ENCODE results near the gene MICAL3.
"Not testable (repeated sequence)": the region's sequence is repeated elsewhere in the genome, so short reads cannot be mapped to it uniquely, and the experiment has no call there.

Gene MICAL3

GRCh38 chr22:18058371-18059093, 34.2 kb upstream of the MICAL3 start:
- no peak for DNase-seq

DNA sequence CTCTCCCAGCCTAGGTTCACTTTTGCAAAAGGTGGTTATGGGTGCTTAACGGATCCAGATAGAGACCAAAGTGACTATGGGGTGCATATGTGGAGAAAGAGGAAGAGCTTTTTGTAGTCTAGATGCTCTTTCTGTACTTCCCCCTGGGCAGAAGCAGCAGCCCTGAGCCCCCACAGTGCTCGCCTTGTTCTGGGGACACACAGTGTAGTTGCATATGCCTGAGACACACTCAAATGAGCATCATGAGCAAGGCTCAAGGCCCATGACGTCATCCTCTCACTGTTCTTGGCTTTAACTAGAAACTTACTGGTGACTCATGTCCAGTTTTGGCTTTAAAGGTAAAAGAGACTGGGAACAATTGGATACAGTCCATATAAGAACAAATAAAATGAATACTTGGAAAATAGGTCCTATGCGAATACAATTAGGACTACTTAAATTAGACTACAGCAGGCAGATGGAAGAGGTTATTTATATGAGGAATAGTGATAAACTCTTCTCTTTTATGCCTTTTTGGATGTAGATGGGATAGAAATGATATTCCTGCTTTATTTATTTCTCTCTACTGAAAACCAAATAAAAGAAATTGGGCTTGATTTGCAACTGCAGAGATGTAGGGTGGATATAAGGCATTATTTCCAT, 33.3 kb upstream of the MICAL3 start:
- peak; percentile 39 for DNase-seq

DNA sequence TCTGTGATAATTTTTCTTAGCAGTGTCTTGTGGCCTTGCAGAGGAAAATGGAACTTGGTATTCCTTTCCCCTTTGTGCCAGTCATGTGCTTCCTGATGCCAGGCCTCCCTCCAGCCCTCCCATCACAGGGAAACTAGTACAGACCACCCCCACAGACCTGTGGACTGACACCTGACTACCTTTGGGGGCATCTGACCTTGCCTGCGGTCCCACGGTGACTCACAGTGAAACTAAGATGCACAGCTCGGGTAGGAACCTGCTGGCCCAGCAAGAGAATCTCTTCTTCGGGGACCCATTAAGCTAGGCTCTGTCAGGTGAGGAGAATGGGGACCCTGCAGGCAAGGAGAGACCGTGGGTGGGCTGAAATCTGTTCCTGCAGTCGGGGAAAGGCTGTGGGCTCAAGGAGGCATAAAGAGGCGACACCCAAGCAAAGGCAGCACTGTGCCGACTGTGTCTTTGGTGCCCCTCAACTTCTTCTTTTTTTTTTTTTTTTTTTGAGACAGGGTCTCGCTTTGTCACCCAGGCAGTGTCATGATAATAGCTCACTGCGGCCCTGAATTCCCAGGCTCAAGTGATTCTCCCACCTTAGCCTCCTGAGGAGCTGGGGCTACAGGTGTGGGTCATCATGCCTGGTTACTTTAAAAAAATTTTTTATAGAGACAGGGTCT, 32.6 kb upstream of the MICAL3 start:
- no peak for DNase-seq

- DNase-seq, result peak; percentile 95
Observed at GRCh38 chr22:18056161-18056666, 31.9 kb upstream of the MICAL3 start.

DNA sequence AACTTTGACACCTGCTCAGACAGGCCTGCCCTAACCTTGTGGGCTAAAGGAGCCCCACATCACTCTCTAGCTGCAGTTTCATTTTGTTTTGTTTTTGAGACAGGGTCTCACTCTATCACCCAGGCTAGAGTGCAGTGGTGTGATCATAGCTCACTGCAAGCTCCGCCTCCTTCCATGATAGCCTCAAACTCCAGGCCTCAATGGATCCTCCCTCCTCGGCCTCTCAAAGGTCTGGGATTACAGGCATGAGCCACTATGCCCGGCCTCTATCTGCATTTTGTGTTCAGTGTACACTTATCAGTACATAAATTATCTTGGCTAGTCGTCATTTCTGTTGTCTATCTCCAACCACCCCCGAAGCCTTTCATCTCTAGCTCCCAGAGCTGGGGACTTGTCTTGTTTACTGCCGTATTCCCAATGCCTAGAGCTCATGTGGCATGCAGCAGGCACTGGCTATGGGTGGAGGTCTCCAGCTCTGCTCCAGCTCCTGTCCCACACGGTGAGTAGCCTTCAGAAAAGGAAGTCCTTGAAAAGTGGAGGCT, 31.3 kb upstream of the MICAL3 start:
- peak; percentile 54 for DNase-seq

DNA sequence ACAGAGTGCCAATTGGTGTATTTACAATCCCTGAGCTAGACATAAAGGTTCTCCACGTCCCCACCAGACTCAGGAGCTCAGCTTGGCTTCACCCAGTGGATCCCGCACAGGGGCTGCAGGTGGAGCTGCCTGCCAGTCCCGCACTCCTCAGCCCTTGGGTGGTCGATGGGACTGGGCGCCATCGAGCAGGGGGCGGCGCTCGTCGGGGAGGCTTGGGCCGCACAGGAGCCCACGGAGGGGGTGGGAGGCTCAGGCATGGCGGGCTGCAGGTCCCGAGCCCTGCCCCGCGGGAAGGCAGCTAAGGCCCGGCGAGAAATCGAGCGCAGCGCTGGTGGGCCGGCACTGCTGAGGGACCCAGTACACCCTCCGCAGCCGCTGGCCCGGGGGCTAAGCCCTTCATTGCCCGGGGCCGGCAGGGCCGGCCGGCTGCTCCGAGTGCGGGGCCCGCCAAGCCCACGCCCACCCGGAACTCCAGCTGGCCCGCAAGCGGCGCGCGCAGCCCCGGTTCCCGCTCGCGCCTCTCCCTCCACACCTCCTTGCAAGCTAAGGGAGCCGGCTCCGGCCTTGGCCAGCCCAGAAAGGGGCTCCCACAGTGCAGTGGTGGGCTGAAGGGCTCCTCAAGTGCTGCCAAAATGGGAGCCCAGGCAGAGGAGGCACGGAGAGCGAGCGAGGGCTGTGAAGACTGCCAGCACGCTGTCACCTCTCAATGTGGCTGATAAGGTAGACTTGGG, 29.0 kb upstream of the MICAL3 start:
- not testable (repeated sequence) for DNase-seq

GRCh38 chr22:18051113-18051512, 26.8 kb upstream of the MICAL3 start:
- DNase-seq, result not testable (repeated sequence)

- DNase-seq, result no peak
Observed at GRCh38 chr22:18050065-18050464, 25.7 kb upstream of the MICAL3 start.

- no peak for DNase-seq
Observed at GRCh38 chr22:18048441-18048898, 24.1 kb upstream of the MICAL3 start.

DNA sequence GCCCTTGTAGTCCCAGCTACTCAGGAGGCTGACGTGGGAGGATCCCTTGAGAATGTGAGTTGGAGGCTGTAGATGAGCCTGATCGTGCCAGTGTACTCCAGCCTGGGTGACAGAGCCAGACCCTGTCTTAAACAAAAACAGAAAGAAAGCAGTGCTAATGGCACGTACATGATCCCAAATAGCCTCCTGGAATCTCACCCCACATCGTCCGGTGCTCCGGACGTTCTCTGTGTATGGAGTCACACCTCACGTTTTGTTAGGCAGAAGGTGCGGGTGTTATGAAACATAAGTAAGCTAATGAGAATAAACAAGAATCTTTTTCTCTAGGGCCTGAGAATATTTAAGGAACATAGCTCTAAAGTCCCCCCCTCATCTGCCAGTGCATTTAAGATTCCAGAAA, 23.7 kb upstream of the MICAL3 start:
- no peak for DNase-seq

DNA sequence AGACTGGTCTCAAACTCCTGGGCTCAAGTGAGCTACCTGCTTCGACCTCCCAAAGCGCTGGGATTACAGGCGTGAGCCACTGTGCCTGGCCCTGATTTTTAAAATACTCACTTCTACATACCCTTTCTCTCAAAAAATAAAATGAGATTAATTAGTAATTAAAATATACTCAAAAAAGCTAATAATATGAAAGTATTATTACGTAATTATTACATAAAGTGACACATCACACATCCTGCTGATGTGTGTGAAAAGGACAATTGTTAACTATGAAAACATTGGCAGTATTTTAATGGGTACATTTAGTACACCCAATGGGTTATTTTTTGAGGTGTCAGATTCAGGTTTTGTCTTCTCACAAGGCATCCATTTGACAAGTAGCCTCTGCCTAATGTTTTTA, 21.4 kb upstream of the MICAL3 start:
- DNase-seq, result no peak

DNA sequence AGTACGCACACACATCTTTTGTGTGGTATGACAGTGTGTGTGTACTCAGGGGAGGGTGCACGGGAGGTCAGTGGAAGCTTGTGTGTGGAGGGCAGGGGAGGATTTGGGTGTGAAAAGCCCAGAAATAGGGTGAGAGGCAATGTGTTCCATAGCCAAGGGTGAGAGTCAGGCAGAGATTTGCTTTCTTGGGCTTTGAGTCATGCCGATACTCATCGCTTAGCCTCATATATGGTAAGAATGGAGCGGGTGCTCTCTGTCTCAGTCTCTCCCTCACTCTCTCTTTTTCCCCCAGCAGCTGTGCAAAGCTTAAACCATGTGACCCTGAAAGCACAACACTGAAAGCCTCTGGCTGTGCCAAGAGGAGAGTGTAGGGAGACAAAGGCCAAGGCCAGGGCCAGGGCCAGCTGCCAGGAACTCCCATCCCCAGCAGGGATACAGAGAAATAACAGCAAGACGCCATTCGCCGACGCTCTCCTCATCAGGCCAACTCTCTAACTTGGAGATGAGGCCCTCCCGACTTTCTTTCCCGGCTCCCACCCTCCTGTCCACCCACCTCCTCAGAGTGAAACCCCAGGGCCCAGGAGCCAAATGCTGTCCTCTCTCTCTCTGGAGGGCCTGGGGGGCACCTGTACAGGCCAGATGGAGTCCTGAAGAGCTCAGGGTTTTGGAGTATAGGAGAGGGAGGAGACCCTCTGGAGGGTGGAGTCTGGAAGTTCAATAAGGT, 20.3 kb upstream of the MICAL3 start:
- DNase-seq, result peak; percentile 94

DNA sequence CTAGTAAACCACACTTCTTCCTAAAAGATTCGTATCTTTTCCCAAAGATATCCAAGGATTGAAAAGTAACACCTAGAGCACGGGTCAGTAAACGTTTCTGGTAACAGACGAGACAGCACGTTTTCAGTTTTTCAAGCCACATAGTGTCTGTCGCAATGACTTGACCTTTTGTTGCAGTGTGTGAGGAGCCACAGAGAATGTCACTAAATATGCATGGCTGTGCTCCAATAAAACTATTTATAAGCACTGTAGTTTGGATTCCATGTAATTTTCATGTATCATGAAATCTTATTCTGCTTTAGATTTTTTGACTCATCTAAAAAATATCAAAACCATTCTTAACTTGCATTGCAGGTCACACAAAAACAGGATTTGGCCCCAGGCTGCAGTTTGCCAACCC, 18.3 kb upstream of the MICAL3 start:
- no peak for DNase-seq

GRCh38 chr22:18040898-18041297, 16.5 kb upstream of the MICAL3 start:
- DNase-seq, result not testable (repeated sequence)

DNA sequence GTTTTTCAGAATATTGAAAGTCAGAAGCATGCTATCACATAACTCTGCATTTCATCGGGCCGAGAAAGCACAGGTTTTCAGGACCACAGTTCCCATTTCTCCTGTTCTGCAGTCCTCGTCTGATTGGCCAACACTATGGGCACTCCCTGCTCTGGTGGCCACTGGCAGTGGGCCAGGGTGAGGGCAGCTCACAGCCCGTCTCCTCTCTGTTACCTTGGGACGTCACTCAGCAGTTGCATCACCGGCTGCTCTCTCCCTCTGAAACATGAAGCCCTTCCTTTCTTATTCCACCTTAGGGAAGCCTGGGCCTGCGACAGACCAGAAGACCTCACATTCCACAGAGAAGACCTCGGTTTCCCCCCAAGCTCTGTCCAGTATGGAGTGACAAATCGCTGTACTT, 11.4 kb upstream of the MICAL3 start:
- DNase-seq, result peak; percentile 91

DNA sequence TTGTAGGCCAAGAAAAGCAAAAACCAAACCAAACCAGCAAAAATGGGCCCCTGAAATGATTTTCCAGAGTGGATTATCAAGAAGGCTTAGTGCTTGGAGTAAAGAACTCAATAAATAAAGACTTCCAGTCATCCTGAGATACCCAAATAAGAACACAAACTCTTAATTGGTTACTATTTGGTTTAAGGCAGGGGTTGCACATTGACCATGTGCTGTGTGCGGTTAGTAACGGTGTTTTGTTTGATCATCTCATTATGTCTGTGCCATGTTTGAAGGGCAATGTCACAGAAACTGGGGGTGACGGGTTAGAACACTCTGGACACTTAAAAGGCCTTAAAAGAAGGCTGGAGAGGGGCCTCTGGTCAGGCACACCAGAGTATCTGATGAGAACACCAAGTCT, 9.7 kb upstream of the MICAL3 start:
- no peak for DNase-seq

DNA sequence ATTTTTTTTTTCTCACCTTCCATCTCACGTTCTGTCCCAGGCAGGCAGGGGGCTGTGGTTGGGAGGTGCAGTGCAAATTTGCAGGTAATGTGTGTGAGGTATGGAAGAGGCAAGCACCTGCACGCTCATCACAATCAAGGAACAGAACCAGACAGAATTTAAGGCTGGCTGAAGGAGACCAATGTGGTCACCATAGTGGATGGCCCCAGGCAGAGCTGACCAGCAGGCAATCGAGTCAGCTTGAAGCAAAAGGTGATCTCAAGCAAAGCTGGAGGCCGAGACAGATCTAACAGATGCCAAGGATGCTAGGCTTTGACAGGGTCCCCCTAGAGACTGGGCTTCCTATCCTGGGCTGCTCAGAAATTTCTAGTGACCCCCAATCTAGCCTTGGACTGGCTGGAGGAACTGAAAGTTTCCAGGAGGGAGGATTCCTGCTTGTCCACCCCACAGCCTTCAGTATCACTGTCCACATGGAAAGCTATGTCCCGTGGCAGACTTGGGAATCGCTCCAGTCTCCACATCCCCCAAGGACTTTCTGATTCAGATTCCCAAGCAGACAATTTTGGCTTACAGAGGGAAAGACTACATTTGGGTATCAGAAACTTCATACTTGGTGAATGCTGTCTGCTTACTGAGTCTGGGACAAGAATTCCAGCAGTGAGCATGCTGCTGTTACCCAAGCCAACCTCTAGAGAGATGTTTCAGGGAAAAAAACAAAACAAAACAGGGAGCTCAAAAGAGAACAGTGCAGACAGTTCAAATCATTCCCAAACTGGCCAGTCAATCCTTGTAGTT, 9.0 kb upstream of the MICAL3 start:
- no peak for DNase-seq

- no peak for DNase-seq
Observed at GRCh38 chr22:18032455-18033101, 8.2 kb upstream of the MICAL3 start.

GRCh38 chr22:18031695-18032454, 7.5 kb upstream of the MICAL3 start:
- DNase-seq, result peak; percentile 36

GRCh38 chr22:18029686-18030267, 5.4 kb upstream of the MICAL3 start:
- DNase-seq, result no peak
